Liver (tissue), 9 donors: ENCODE results near the gene CNIH3. TPM values are rescaled to one million over a fixed set of nuclear protein-coding genes. Genes with fewer than 3 reads are reported as not detected.

Experiments used
- DNase-seq: peaks from one replicate; pipeline ENCODE4 v3.0.0-alpha.2; 2017; ENCODE audit warnings: low spot score
- H3K27ac ChIP-seq, 2 donors: one replicate each; pipeline ENCODE4 v1.7.0; 2013; ENCODE audit warnings: inconsistent platforms in 2 of 2, low read length in 2 of 2, control low read depth in 1 of 2, low read depth in 1 of 2, mild to moderate bottlenecking in 1 of 2
- H3K27me3 ChIP-seq, 4 donors: one replicate each; pipeline versions ENCODE4 v1.6.1 to v1.7.0; 2013; ENCODE audit warnings: low read length in 3 of 4, inconsistent platforms in 1 of 4, mild to moderate bottlenecking in 1 of 4, moderate library complexity in 1 of 4; ENCODE audit not compliant: control insufficient read depth in 4 of 4, insufficient read depth in 4 of 4
- H3K36me3 ChIP-seq, 4 donors: one replicate each; pipeline versions ENCODE4 v1.6.1 to v1.7.0; 2013; ENCODE audit warnings: low read length in 3 of 4, mild to moderate bottlenecking in 3 of 4, low read depth in 1 of 4, moderate library complexity in 1 of 4; ENCODE audit not compliant: control insufficient read depth in 4 of 4, insufficient read depth in 3 of 4
- H3K4me1 ChIP-seq, 4 donors: one replicate each; pipeline versions ENCODE4 v1.6.1 to v1.7.0; 2013; ENCODE audit warnings: low read length in 3 of 4, mild to moderate bottlenecking in 3 of 4, moderate library complexity in 1 of 4; ENCODE audit not compliant: control insufficient read depth in 4 of 4, insufficient read depth in 4 of 4
- H3K4me3 ChIP-seq, 3 donors: one replicate each; pipeline versions ENCODE4 v1.6.1 to v1.7.0; 2013; ENCODE audit warnings: low read length in 3 of 3, control low read depth in 1 of 3, low read depth in 1 of 3, mild to moderate bottlenecking in 1 of 3
- H3K9ac ChIP-seq, 2 donors: one replicate each; pipeline ENCODE4 v1.7.0; 2013; ENCODE audit warnings: low read length in 2 of 2, mild to moderate bottlenecking in 2 of 2, moderate library complexity in 2 of 2, control low read depth in 1 of 2, low read depth in 1 of 2
- H3K9me3 ChIP-seq, 4 donors: one replicate each; pipeline versions ENCODE4 v1.6.1 to v1.7.0; 2013; ENCODE audit warnings: low read length in 3 of 4; ENCODE audit not compliant: control insufficient read depth in 4 of 4
- ATF3 ChIP-seq: IDR thresholded peaks from 2 replicates; pipeline ENCODE4 v1.6.1; 2016; ENCODE audit warnings: antibody characterized with exemption
- EGR1 ChIP-seq, 2 donors: IDR thresholded peaks; 2 replicates each; pipeline ENCODE4 v1.6.1; 2016 to 2018; ENCODE audit warnings: antibody characterized with exemption in 2 of 2, low read depth in 2 of 2
- FOXA1 ChIP-seq: IDR thresholded peaks from 2 replicates; pipeline ENCODE4 v1.6.1; 2016; ENCODE audit warnings: antibody characterized with exemption
- FOXA2 ChIP-seq: IDR thresholded peaks from 2 replicates; pipeline ENCODE4 v1.6.1; 2016; ENCODE audit warnings: antibody characterized with exemption
- GABPA ChIP-seq, 2 donors: IDR thresholded peaks in 1 of 2; conservative IDR thresholded peaks in 1 of 2; 2 replicates each; pipeline ENCODE4 v1.6.1; 2016; ENCODE audit warnings: antibody characterized with exemption in 2 of 2, mild to moderate bottlenecking in 1 of 2, moderate library complexity in 1 of 2
- HNF4A ChIP-seq, 2 donors: conservative IDR thresholded peaks; 2 replicates each; pipeline ENCODE4 v1.6.1; 2016; ENCODE audit warnings: antibody characterized with exemption in 2 of 2, mild to moderate bottlenecking in 2 of 2
- JUND ChIP-seq, 2 donors: IDR thresholded peaks; 2 replicates each; pipeline ENCODE4 v1.6.1; 2016; ENCODE audit warnings: antibody characterized with exemption in 2 of 2
- NR2F2 ChIP-seq: IDR thresholded peaks from 2 replicates; pipeline ENCODE4 v1.6.1; 2016; ENCODE audit warnings: antibody characterized with exemption
- RAD21 ChIP-seq, 2 donors: IDR thresholded peaks; 2 replicates each; pipeline ENCODE4 v1.6.1; 2016; ENCODE audit warnings: antibody characterized with exemption in 2 of 2, mild to moderate bottlenecking in 2 of 2
- REST ChIP-seq: IDR thresholded peaks from 2 replicates; pipeline ENCODE4 v1.6.1; 2016; ENCODE audit warnings: antibody characterized with exemption, mild to moderate bottlenecking
- RXRA ChIP-seq, 2 donors: IDR thresholded peaks; 2 replicates each; pipeline ENCODE4 v1.6.1; 2017 to 2018; ENCODE audit warnings: antibody characterized with exemption in 2 of 2, mild to moderate bottlenecking in 1 of 2
- SP1 ChIP-seq: IDR thresholded peaks from 2 replicates; pipeline ENCODE4 v1.6.1; 2018; ENCODE audit warnings: antibody characterized with exemption, mild to moderate bottlenecking
- TAF1 ChIP-seq: conservative IDR thresholded peaks from 2 replicates; pipeline ENCODE4 v1.6.1; 2016; ENCODE audit warnings: antibody characterized with exemption, mild to moderate bottlenecking
- YY1 ChIP-seq: IDR thresholded peaks from 2 replicates; pipeline ENCODE4 v1.6.1; 2016; ENCODE audit warnings: antibody characterized with exemption, mild to moderate bottlenecking
- WGBS: extraction: QIAGEN DNeasy Blood & Tissue Kit; methylation state at CpG from one replicate; pipeline ENCODE4 v1.1.7; 2013; 5-methylcytosine and 5-hydroxymethylcytosine counted together
- polyA plus RNA-seq, 2 donors: library from polyadenylated mRNA; stranded (reverse) in 1 of 2; unstranded in 1 of 2; fragments of 200-250 nt in 1 of 2; fragments of >200 nt in 1 of 2; fragmentation: Nextera tagmentation in 1 of 2; extraction: Ambion mirVana in 1 of 2; gene quantifications; one replicate each; pipeline versions ENCODE4 v1.2.1 to v1.2.3, GENCODE V29; 2013 to 2015
- total RNA-seq, 2 donors: library from RNA; depleted of rRNA; stranded (reverse); fragments of >200 nt; gene quantifications; one replicate each; pipeline ENCODE4 v1.2.3, GENCODE V29; 2014
- TF ChIP-seq, protein P1 (sequence below): fragments of 150-350 bp; IDR thresholded peaks from 2 replicates; pipeline ENCODE4 v1.5.1; 2017; ENCODE audit warnings: improper control_type of control experiment, low read depth, low read length; ENCODE audit not compliant: missing input control
- TF ChIP-seq, protein P2 (sequence below): IDR thresholded peaks from 2 replicates; pipeline ENCODE4 v1.6.1; 2016; ENCODE audit warnings: antibody characterized with exemption
- TF ChIP-seq, protein P3 (sequence below): IDR thresholded peaks from 2 replicates; pipeline ENCODE4 v1.6.1; 2016; ENCODE audit warnings: antibody characterized with exemption
- donor health status: healthy.
- donor health status: healthy.
- donor health status: healthy.
- donor health status: healthy.
- donor health status: healthy.

The CNIH3 gene
- total and polyA plus RNA-seq, 4 donors, result 0.39 to 1.0 (median 0.93) TPM

GRCh38 chr1:224743608-224744164 lies 127.6 kb downstream of the CNIH3 start:
- Histone ChIP-seq H3K4me1 (no peaks in the 10 kb centered on the region), H3K4me3 (no peak overlapping the region), H3K9ac (no peak overlapping the region), H3K27me3 (no peaks in the 10 kb centered on the region), H3K9me3 (no peaks in the 10 kb centered on the region), H3K27ac (no peak overlapping the region), H3K36me3 (no peaks in the 10 kb centered on the region)
- DNase-seq, result no peak
- TF ChIP-seq, protein P1, sequence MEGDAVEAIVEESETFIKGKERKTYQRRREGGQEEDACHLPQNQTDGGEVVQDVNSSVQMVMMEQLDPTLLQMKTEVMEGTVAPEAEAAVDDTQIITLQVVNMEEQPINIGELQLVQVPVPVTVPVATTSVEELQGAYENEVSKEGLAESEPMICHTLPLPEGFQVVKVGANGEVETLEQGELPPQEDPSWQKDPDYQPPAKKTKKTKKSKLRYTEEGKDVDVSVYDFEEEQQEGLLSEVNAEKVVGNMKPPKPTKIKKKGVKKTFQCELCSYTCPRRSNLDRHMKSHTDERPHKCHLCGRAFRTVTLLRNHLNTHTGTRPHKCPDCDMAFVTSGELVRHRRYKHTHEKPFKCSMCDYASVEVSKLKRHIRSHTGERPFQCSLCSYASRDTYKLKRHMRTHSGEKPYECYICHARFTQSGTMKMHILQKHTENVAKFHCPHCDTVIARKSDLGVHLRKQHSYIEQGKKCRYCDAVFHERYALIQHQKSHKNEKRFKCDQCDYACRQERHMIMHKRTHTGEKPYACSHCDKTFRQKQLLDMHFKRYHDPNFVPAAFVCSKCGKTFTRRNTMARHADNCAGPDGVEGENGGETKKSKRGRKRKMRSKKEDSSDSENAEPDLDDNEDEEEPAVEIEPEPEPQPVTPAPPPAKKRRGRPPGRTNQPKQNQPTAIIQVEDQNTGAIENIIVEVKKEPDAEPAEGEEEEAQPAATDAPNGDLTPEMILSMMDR, result no peak
- TF ChIP-seq NR2F2 (no peak), TAF1 (no peak), RXRA (IDR thresholded peaks at IDR 0.05) (no peak), FOXA2 (no peak), REST (no peak), ATF3 (no peak), GABPA (IDR thresholded peaks at IDR 0.05 in 1 of 2, conservative IDR thresholded peaks at IDR 0.05 in 1 of 2) (no peak), RAD21 (IDR thresholded peaks at IDR 0.05) (no peak), SP1 (no peak), FOXA1 (no peak), YY1 (no peak)
- TF ChIP-seq, protein P2, sequence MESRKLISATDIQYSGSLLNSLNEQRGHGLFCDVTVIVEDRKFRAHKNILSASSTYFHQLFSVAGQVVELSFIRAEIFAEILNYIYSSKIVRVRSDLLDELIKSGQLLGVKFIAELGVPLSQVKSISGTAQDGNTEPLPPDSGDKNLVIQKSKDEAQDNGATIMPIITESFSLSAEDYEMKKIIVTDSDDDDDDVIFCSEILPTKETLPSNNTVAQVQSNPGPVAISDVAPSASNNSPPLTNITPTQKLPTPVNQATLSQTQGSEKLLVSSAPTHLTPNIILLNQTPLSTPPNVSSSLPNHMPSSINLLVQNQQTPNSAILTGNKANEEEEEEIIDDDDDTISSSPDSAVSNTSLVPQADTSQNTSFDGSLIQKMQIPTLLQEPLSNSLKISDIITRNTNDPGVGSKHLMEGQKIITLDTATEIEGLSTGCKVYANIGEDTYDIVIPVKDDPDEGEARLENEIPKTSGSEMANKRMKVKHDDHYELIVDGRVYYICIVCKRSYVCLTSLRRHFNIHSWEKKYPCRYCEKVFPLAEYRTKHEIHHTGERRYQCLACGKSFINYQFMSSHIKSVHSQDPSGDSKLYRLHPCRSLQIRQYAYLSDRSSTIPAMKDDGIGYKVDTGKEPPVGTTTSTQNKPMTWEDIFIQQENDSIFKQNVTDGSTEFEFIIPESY, result no peak
- WGBS, result 84% methylated on average over 9 of the region's 9 CpGs

DNA sequence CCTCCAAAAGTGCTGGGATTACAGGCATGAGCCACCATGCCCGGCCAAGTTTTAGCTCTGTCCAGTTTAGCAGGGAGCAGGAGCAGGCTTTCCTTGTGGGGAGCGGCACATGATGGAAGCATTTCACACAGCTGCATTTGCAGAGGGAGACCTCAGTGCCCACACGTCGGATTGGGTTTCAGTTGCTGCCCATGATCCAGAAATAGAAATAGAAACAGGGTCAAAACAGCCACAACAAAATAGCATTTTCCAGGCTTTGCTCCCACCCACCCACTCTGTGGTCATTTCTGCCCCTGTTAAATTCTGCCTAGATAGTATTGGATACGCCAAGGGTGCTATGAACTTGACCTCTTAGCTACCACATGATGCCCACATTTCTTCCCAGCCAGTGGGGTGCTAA lies 128.4 kb downstream of the CNIH3 start:
- Histone ChIP-seq H3K36me3 (no peaks in the 10 kb centered on the region), H3K9ac (no peak overlapping the region), H3K4me1 (no peaks in the 10 kb centered on the region), H3K9me3 (no peaks in the 10 kb centered on the region), H3K27me3 (no peaks in the 10 kb centered on the region), H3K27ac (no peak overlapping the region), H3K4me3 (no peak overlapping the region)
- 93% methylated on average over 5 of the region's 5 CpGs for WGBS
- DNase-seq, result no peak
- TF ChIP-seq RXRA (IDR thresholded peaks at IDR 0.05), result no peak
- no peak for TF ChIP-seq NR2F2
- TF ChIP-seq YY1, result no peak
- TF ChIP-seq, protein P2, result no peak
- TF ChIP-seq, protein P3, sequence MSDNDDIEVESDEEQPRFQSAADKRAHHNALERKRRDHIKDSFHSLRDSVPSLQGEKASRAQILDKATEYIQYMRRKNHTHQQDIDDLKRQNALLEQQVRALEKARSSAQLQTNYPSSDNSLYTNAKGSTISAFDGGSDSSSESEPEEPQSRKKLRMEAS, result no peak
- no peak for TF ChIP-seq RAD21 (IDR thresholded peaks at IDR 0.05)
- TF ChIP-seq TAF1, result no peak
- TF ChIP-seq FOXA2, result no peak
- TF ChIP-seq REST, result no peak
- no peak for TF ChIP-seq EGR1 (IDR thresholded peaks at IDR 0.05; ENCODE audit: low read depth in 2 of 2)
- no peak for TF ChIP-seq FOXA1
- TF ChIP-seq GABPA (IDR thresholded peaks at IDR 0.05 in 1 of 2, conservative IDR thresholded peaks at IDR 0.05 in 1 of 2), result no peak
- no peak for TF ChIP-seq HNF4A (conservative IDR thresholded peaks at IDR 0.05)
- TF ChIP-seq SP1, result no peak
- no peak for TF ChIP-seq JUND (IDR thresholded peaks at IDR 0.05)
